GM18867 (cell line): Measurements from ENCODE around the gene SLC44A5.
A peak's percentile ranks its signal among the peaks of the same experiment; 100 is the strongest.
"Not testable (repeated sequence)": the region's sequence is repeated elsewhere in the genome, so short reads cannot be mapped to it uniquely, and the experiment has no call there.

Source experiments
- ATAC-seq: cut with Tn5 transposase; IDR thresholded peaks from one replicate; pipeline ENCODE4 v1.9.1; 2021; ENCODE audit warnings: mild to moderate bottlenecking, moderate library complexity; ENCODE audit not compliant: unreplicated experiment

SLC44A5 gene

GRCh38 chr1:75375476-75376447 is 235.2 kb downstream of the SLC44A5 start:
- ATAC-seq: not testable (repeated sequence)

GRCh38 chr1:75373542-75374159 is 237.3 kb downstream of the SLC44A5 start:
- no peak for ATAC-seq

- ATAC-seq: no peak
Observed at GRCh38 chr1:75366595-75366994, 244.3 kb downstream of the SLC44A5 start.

GRCh38 chr1:75361260-75361659 is 249.7 kb downstream of the SLC44A5 start:
- ATAC-seq: no peak

- ATAC-seq: not testable (repeated sequence)
Observed at GRCh38 chr1:75354267-75354666, 256.6 kb downstream of the SLC44A5 start.

GRCh38 chr1:75353051-75353450 is 257.9 kb downstream of the SLC44A5 start:
- no peak for ATAC-seq

- ATAC-seq: no peak
Observed at GRCh38 chr1:75345538-75346292, 265.2 kb downstream of the SLC44A5 start.

GRCh38 chr1:75342786-75343185 is 268.1 kb downstream of the SLC44A5 start:
- ATAC-seq: no peak

GRCh38 chr1:75341537-75341936 is 269.4 kb downstream of the SLC44A5 start:
- peak; percentile 59 for ATAC-seq

GRCh38 chr1:75338616-75339483 is 272.1 kb downstream of the SLC44A5 start:
- peak; percentile 94 for ATAC-seq

- no peak for ATAC-seq
Observed at GRCh38 chr1:75334876-75335389, 276.0 kb downstream of the SLC44A5 start.

GRCh38 chr1:75330624-75331023 is 280.3 kb downstream of the SLC44A5 start:
- ATAC-seq: no peak

- ATAC-seq: no peak
Observed at GRCh38 chr1:75328691-75329090, 282.2 kb downstream of the SLC44A5 start.

- ATAC-seq: no peak
Observed at GRCh38 chr1:75327395-75327794, 283.5 kb downstream of the SLC44A5 start.

- no peak for ATAC-seq
Observed at GRCh38 chr1:75317976-75318375, 292.9 kb downstream of the SLC44A5 start.

- ATAC-seq: no peak
Observed at GRCh38 chr1:75316230-75316629, 294.7 kb downstream of the SLC44A5 start.

GRCh38 chr1:75312620-75313019 is 298.3 kb downstream of the SLC44A5 start:
- ATAC-seq: no peak

- no peak for ATAC-seq
Observed at GRCh38 chr1:75310067-75310466, 300.8 kb downstream of the SLC44A5 start.

- no peak for ATAC-seq
Observed at GRCh38 chr1:75308365-75308764, 302.5 kb downstream of the SLC44A5 start.

- ATAC-seq: no peak
Observed at GRCh38 chr1:75305061-75305460, 305.9 kb downstream of the SLC44A5 start.
